ENCODE results near the gene PNO1. TPM values are rescaled to one million over a fixed set of nuclear protein-coding genes. Genes with fewer than 3 reads are reported as not detected.
A peak's percentile ranks its signal among the peaks of the same experiment; 100 is the strongest.

The PNO1 gene
- total and polyA plus RNA-seq, 11 donors: 4.5 to 20.1 (median 8.8) TPM

DNA sequence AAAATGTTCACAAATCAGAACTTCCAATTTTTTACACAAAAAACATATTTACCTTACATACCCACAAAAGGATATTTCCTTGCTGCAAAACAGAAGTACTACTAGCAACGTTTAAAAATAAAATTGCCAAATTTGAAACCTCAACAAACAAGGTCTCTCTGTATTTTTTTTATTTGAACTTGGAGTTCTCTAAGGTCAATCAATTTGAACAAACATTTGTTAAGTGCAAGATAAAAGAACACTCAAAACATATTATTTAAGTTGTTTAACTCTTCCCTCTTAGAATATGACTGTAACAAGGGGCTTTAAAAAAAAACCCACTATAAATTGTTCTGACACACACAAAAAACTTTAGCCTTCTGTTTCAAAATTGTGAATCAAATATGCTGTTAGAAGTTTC is 29.6 kb downstream of the PNO1 start:
- 46 to 65% (median 50%) methylated on average over 1 of the region's 1 CpG for WGBS, 4 donors
- Histone ChIP-seq H3K27me3 (no peaks in the 10 kb centered on the region), H3K27ac (no peak overlapping the region), H3K36me3 (peaks cover 0 to 36% (median 25%) of the 10 kb centered on the region in 9 donors), H3K4me1 (peaks cover 0 to 30% (median 3%) of the 10 kb centered on the region in 12 donors), H3K4me3 (no peak overlapping the region), H3K9me3 (no peaks in the 10 kb centered on the region)
- intact Hi-C loops (cut with DNase I): loop anchor here in 1 of 10 donors (10.0 kb wide), 1 partner anchor 97 kb away; no protein-coding TSS in a partner anchor
- TF ChIP-seq POLR2A (IDR thresholded peaks at IDR 0.05): no peak
- TF ChIP-seq, protein P1, sequence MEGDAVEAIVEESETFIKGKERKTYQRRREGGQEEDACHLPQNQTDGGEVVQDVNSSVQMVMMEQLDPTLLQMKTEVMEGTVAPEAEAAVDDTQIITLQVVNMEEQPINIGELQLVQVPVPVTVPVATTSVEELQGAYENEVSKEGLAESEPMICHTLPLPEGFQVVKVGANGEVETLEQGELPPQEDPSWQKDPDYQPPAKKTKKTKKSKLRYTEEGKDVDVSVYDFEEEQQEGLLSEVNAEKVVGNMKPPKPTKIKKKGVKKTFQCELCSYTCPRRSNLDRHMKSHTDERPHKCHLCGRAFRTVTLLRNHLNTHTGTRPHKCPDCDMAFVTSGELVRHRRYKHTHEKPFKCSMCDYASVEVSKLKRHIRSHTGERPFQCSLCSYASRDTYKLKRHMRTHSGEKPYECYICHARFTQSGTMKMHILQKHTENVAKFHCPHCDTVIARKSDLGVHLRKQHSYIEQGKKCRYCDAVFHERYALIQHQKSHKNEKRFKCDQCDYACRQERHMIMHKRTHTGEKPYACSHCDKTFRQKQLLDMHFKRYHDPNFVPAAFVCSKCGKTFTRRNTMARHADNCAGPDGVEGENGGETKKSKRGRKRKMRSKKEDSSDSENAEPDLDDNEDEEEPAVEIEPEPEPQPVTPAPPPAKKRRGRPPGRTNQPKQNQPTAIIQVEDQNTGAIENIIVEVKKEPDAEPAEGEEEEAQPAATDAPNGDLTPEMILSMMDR (IDR thresholded peaks at IDR 0.05): no peak
- DNase-seq (no peak), ATAC-seq (no peak)

DNA sequence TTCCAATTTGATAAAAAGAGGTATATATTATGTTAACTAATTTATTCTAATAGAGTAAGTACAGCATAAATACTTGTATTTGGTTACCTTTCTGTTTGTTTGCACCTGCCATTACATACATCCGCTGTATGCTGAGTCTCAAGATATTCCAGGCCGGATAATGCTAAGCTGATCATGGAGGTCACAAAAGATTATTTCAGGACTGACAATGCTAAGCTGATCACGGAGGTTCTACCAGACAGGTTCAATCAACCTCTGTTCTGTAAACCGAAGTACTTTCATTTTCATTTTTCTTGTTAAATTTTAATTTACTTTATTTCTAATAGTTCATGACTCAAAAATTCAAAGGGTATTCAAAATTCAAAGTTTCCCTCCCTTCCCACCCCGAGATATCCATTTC is 31.1 kb downstream of the PNO1 start:
- H3K27ac ChIP-seq: no peak overlapping the region
- no peak for DNase-seq
- ATAC-seq: no peak
- H3K4me1 ChIP-seq: peaks cover 0 to 38% (median 11%) of the 10 kb centered on the region in 12 donors
- TF ChIP-seq, protein P1 (IDR thresholded peaks at IDR 0.05): no peak
- TF ChIP-seq POLR2A (IDR thresholded peaks at IDR 0.05): no peak
- H3K27me3 ChIP-seq: no peaks in the 10 kb centered on the region
- intact Hi-C loops (cut with DNase I): loop anchor here in 1 of 10 donors (10.0 kb wide), 1 partner anchor 96 kb away; no protein-coding TSS in a partner anchor
- peaks cover 0 to 32% (median 18%) of the 10 kb centered on the region in 9 donors for H3K36me3 ChIP-seq
- 67 to 80% (median 73%) methylated on average over 5 of the region's 5 CpGs for WGBS, 4 donors
- H3K4me3 ChIP-seq: peak overlapping the region in 1 of 12 donors; percentile 5
- no peaks in the 10 kb centered on the region for H3K9me3 ChIP-seq

DNA sequence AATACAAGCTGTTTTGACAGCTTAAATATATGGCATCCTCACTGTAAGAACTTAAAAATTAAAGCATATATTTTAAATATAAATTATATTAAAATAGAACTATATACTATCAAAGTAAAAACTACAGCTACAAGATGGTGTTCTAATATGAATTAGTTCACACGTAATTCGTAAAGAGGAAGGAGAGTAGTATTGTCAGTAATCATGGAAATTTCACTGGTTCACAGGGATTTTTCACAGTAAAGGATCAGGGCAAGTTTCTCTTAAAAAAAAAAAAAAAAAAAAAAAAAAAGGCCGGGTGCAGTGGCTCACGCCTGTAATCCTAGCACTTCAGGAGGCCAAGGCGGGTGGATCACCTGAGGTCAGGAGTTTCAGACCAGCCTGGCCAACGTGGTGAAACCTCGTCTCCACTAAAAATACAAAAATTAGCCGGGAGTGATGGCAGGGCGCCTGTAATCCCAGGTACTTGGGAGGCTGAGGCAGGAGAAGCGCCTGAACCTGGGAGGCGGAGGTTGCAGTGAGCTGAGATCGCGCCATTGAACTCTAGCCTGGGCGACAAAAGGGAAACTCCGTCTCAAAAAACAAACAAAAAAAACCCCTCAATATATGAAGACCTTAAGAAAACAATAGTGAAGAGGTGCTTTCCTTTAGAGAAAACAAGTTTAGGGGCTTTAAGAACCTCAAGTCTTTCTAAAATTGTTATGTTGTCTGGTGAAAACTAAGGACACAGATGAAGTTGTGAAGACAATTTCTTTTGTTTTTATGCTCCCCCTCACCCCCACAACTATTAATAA is 32.5 kb downstream of the PNO1 start:
- Histone ChIP-seq H3K4me1 (peaks cover 0 to 52% (median 14%) of the 10 kb centered on the region in 12 donors), H3K4me3 (no peak overlapping the region), H3K27me3 (no peaks in the 10 kb centered on the region), H3K27ac (no peak overlapping the region), H3K36me3 (peaks cover 0 to 19% (median 12%) of the 10 kb centered on the region in 9 donors), H3K9me3 (no peaks in the 10 kb centered on the region)
- intact Hi-C loops (cut with DNase I): loop anchor here in 5 of 10 donors (10.0 kb wide), 2 partner anchors 65 to 95 kb away; no protein-coding TSS in a partner anchor
- no peak for TF ChIP-seq POLR2A (IDR thresholded peaks at IDR 0.05)
- TF ChIP-seq, protein P1 (IDR thresholded peaks at IDR 0.05): no peak
- WGBS, 4 donors: 86 to 91% (median 88%) methylated on average over 15 of the region's 15 CpGs
- ATAC-seq (no peak), DNase-seq (no peak)

DNA sequence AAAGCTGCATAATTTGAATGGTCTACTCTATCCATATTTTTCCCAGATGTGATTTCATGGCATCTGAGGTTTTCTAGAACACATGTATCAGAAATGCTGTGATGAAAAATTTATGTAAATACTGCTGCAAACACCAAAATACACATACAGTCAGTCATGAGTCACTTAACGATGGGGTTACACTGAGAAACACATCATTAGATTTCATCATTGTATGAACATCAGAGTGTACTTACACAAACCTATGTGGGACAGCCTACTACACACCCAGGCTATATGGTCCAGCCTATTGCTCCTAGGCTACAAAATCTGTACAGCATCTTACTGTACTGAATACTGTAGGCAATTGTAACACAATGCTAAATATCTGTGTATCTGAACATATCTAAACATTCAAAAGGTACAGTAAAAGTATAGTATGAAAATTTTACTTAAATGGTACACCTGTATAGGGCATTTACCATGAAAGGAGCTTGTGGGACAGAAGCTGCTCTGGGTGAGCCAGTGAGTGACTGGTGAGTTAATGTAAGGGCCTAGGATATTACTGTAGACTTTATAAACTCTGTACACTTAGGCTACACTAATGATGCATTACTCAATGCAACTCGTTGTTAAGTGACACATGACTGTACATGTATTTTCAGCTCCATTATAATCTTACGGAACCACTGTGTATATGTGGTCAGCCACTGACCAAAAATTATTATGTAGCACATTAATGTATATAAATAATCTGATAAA is 33.5 kb downstream of the PNO1 start:
- no peak for DNase-seq
- no peaks in the 10 kb centered on the region for H3K9me3 ChIP-seq
- TF ChIP-seq, protein P1 (IDR thresholded peaks at IDR 0.05): no peak
- TF ChIP-seq POLR2A (IDR thresholded peaks at IDR 0.05): no peak
- H3K27ac ChIP-seq: no peak overlapping the region
- peaks cover 0 to 11% (median 6%) of the 10 kb centered on the region in 9 donors for H3K36me3 ChIP-seq
- H3K4me3 ChIP-seq: no peak overlapping the region
- ATAC-seq: no peak
- 72 to 76% (median 73%) methylated on average over 3 of the region's 3 CpGs for WGBS, 4 donors
- intact Hi-C loops (cut with DNase I): loop anchor here in 4 of 10 donors (10.0 kb wide), 2 partner anchors 66 to 94 kb away; no protein-coding TSS in a partner anchor
- no peaks in the 10 kb centered on the region for H3K27me3 ChIP-seq
- H3K4me1 ChIP-seq: peaks cover 0 to 61% (median 22%) of the 10 kb centered on the region in 12 donors
